H1 (cell line): ENCODE results near the gene SEMA3B. TPM values are rescaled to one million over a fixed set of nuclear protein-coding genes. Genes with fewer than 3 reads are reported as not detected.

Experiments
- CTCF ChIA-PET: fragments of 300-600 bp; sonication (Branson Sonifier 250); formaldehyde crosslinking; loops from one replicate; lab custom pipeline; 2021; ENCODE audit not compliant: partially characterized antibody; lab: Charles Lee
- POLR2A ChIA-PET: fragments of 300-600 bp; sonication (Branson Sonifier 250); formaldehyde crosslinking; loops from one replicate; lab custom pipeline; 2021; ENCODE audit warnings: inconsistent platforms; ENCODE audit not compliant: partially characterized antibody; lab: Charles Lee
- DNase-seq, 2 experiments: peaks; one replicate each; pipeline versions ENCODE4 v3.0.0 to v3.0.0-alpha.2; 2010 to 2022; ENCODE audit warnings: low spot score in 2 of 2, low read depth in 1 of 2, mixed read lengths in 1 of 2
- FAIRE-seq: peaks from 2 replicates; lab custom pipeline; 2011; peaks lifted over from hg19 to GRCh38; lab: Jason Lieb, UNC
- H2AFZ ChIP-seq: 2 replicates; pipeline ENCODE4 v1.8.1; 2012; ENCODE audit warnings: low read length, inconsistent platforms
- H2AK5ac ChIP-seq: 2 replicates; pipeline ENCODE4 v1.6.1; 2013; ENCODE audit warnings: low read depth, low read length
- H2BK120ac ChIP-seq: replicated peaks from 2 replicates; pipeline ENCODE3; 2013; ENCODE audit warnings: low read depth, low read length, inconsistent platforms
- H2BK12ac ChIP-seq: 2 replicates; pipeline ENCODE4 v1.6.1; 2013; ENCODE audit warnings: low read depth, low read length
- H2BK15ac ChIP-seq: 2 replicates; pipeline ENCODE4 v1.6.1; 2013; ENCODE audit warnings: low read length
- H2BK20ac ChIP-seq: 2 replicates; pipeline ENCODE4 v1.6.1; 2013; ENCODE audit warnings: low read length
- H2BK5ac ChIP-seq: 2 replicates; pipeline ENCODE4 v1.6.1; 2013; ENCODE audit warnings: low read depth, low read length
- H3K14ac ChIP-seq: 2 replicates; pipeline ENCODE4 v1.6.1; 2013; ENCODE audit warnings: inconsistent platforms; ENCODE audit not compliant: insufficient read length
- H3K18ac ChIP-seq: 2 replicates; pipeline ENCODE4 v1.6.1; 2013; ENCODE audit warnings: low read length; ENCODE audit errors: extremely low read depth
- H3K23ac ChIP-seq: 2 replicates; pipeline ENCODE4 v1.6.1; 2013; ENCODE audit warnings: inconsistent platforms; ENCODE audit not compliant: insufficient read length
- H3K23me2 ChIP-seq: 2 replicates; pipeline ENCODE4 v1.6.1; 2013; ENCODE audit warnings: low read depth, low read length
- H3K27ac ChIP-seq: 2 replicates; pipeline ENCODE4 v1.6.1; 2011; ENCODE audit warnings: low read depth, low read length, inconsistent platforms
- H3K27me3 ChIP-seq, 4 experiments: replicated peaks in 1 of 4; 1 replicate in 1 of 4; 2 replicates in 3 of 4; pipeline versions ENCODE4 v1.6.1 to v1.8.1; 2011 to 2013; ENCODE audit warnings: low read length in 3 of 4, mild to moderate bottlenecking in 3 of 4, inconsistent platforms in 2 of 4, mixed read lengths in 2 of 4, moderate library complexity in 1 of 4; ENCODE audit not compliant: control insufficient read depth in 3 of 4, insufficient read depth in 3 of 4; ENCODE audit errors: extremely low read depth in 1 of 4
- H3K36me3 ChIP-seq, 4 experiments: 2 replicates each; pipeline versions ENCODE4 v1.6.1 to v1.8.1; 2011 to 2013; ENCODE audit warnings: mild to moderate bottlenecking in 4 of 4, low read length in 3 of 4, moderate library complexity in 2 of 4, control low read depth in 1 of 4, inconsistent platforms in 1 of 4; ENCODE audit not compliant: insufficient read depth in 4 of 4, control insufficient read depth in 2 of 4
- H3K4ac ChIP-seq: replicated peaks from 2 replicates; pipeline ENCODE3; 2013; ENCODE audit warnings: low read length, low read depth, mixed read lengths, inconsistent platforms; ENCODE audit not compliant: insufficient read length
- H3K4me1 ChIP-seq, 4 experiments: replicated peaks in 1 of 4; 1 replicate in 1 of 4; 2 replicates in 3 of 4; pipeline versions ENCODE4 v1.6.1 to v1.8.1; 2011 to 2013; ENCODE audit warnings: low read length in 3 of 4, inconsistent platforms in 2 of 4, mixed read lengths in 1 of 4; ENCODE audit not compliant: insufficient read depth in 4 of 4, control insufficient read depth in 3 of 4
- H3K4me2 ChIP-seq, 2 experiments: 2 replicates each; pipeline versions ENCODE4 v1.6.1 to v1.8.1; 2011 to 2013; ENCODE audit warnings: low read depth in 2 of 2, low read length in 2 of 2, control low read depth in 1 of 2, inconsistent platforms in 1 of 2, mild to moderate bottlenecking in 1 of 2; ENCODE audit not compliant: insufficient read depth in 1 of 2
- H3K4me3 ChIP-seq, 4 experiments: fragments of 200-600, 300-600 bp in 1 of 4; sonication (generic), shearing (Covaris generic), sonication (Bioruptor Twin) in 1 of 4; 2 replicates each; pipeline versions ENCODE4 v1.5.1 to v1.8.1; 2011 to 2016; ENCODE audit warnings: low read length in 4 of 4, low read depth in 3 of 4, control low read depth in 2 of 4, inconsistent platforms in 2 of 4, mild to moderate bottlenecking in 2 of 4, mixed read lengths in 1 of 4, moderate library complexity in 1 of 4; ENCODE audit not compliant: insufficient read depth in 2 of 4; ENCODE audit errors: extremely low read depth in 1 of 4
- H3K56ac ChIP-seq: replicated peaks from 2 replicates; pipeline ENCODE3; 2013; ENCODE audit warnings: low read depth, mild to moderate bottlenecking, mixed read lengths, low read length, inconsistent platforms; ENCODE audit not compliant: insufficient read length
- H3K79me1 ChIP-seq: 2 replicates; pipeline ENCODE4 v1.6.1; 2013; ENCODE audit warnings: low read depth, low read length, control low read depth
- H3K79me2 ChIP-seq, 2 experiments: 2 replicates each; pipeline versions ENCODE4 v1.6.1 to v1.8.1; 2012 to 2013; ENCODE audit warnings: low read length in 2 of 2, mild to moderate bottlenecking in 2 of 2, inconsistent platforms in 1 of 2; ENCODE audit not compliant: insufficient read depth in 2 of 2, control insufficient read depth in 1 of 2
- H3K9ac ChIP-seq, 4 experiments: replicated peaks in 1 of 4; 1 replicate in 1 of 4; 2 replicates in 3 of 4; pipeline versions ENCODE4 v1.6.1 to v1.8.1; 2011 to 2013; ENCODE audit warnings: low read depth in 3 of 4, low read length in 3 of 4, control low read depth in 2 of 4, mild to moderate bottlenecking in 2 of 4, moderate library complexity in 2 of 4, inconsistent platforms in 1 of 4; ENCODE audit errors: extremely low read depth in 1 of 4
- H3K9me3 ChIP-seq, 2 experiments: 2 replicates each; pipeline versions ENCODE4 v1.6.1 to v1.8.1; 2012 to 2013; ENCODE audit warnings: mild to moderate bottlenecking in 2 of 2, moderate library complexity in 2 of 2, control low read depth in 1 of 2, inconsistent platforms in 1 of 2, low read depth in 1 of 2, low read length in 1 of 2, mixed read lengths in 1 of 2; ENCODE audit not compliant: insufficient read depth in 2 of 2
- H4K20me1 ChIP-seq, 2 experiments: replicated peaks in 1 of 2; 2 replicates each; pipeline versions ENCODE3 to v1.8.1; 2011 to 2013; ENCODE audit warnings: inconsistent platforms in 2 of 2, low read length in 2 of 2, mild to moderate bottlenecking in 1 of 2; ENCODE audit not compliant: insufficient read depth in 2 of 2, control insufficient read depth in 1 of 2
- H4K5ac ChIP-seq: 2 replicates; pipeline ENCODE4 v1.6.1; 2013; ENCODE audit warnings: low read length, low read depth, mixed read lengths, inconsistent platforms; ENCODE audit not compliant: insufficient read length
- H4K8ac ChIP-seq: 2 replicates; pipeline ENCODE4 v1.8.0; 2013; ENCODE audit warnings: mild to moderate bottlenecking, moderate library complexity, low read length, inconsistent platforms; ENCODE audit not compliant: insufficient read depth; ENCODE audit errors: extremely low read depth
- H4K91ac ChIP-seq: replicated peaks from 2 replicates; pipeline ENCODE3; 2013; ENCODE audit warnings: low read length, mixed read lengths, inconsistent platforms; ENCODE audit not compliant: insufficient read length
- BRCA1 ChIP-seq: IDR thresholded peaks from 2 replicates; pipeline ENCODE4 v1.6.1; 2012; ENCODE audit warnings: low read depth, low read length, improper control_type of control experiment
- CBX8 ChIP-seq: fragments of 300-800, 300-1000 bp; sonication (generic); IDR thresholded peaks from 2 replicates; pipeline ENCODE4 v1.7.1; 2016; ENCODE audit warnings: low read depth, low read length, borderline replicate concordance
- CHD2 ChIP-seq: IDR thresholded peaks from 2 replicates; pipeline ENCODE4 v1.6.1; 2012; ENCODE audit warnings: low read length, improper control_type of control experiment
- EZH2 ChIP-seq: fragments of 200-600 bp; sonication (generic); IDR thresholded peaks from 2 replicates; pipeline ENCODE4 v1.7.1; 2012; ENCODE audit warnings: low read depth, mild to moderate bottlenecking, moderate library complexity, low read length, inconsistent platforms; ENCODE audit not compliant: severe bottlenecking
- HDAC2 ChIP-seq, 2 experiments: fragments of 300-600 bp in 1 of 2; sonication (generic) in 1 of 2; IDR thresholded peaks; 2 replicates each; pipeline ENCODE4 v1.6.1; 2011 to 2012; ENCODE audit warnings: low read depth in 2 of 2, low read length in 2 of 2, mild to moderate bottlenecking in 2 of 2, moderate library complexity in 2 of 2, borderline replicate concordance in 1 of 2, inconsistent platforms in 1 of 2
- JUND ChIP-seq: IDR thresholded peaks from 2 replicates; pipeline ENCODE4 v1.6.1; 2011; ENCODE audit warnings: mild to moderate bottlenecking, improper control_type of control experiment, low read length
- MAFK ChIP-seq: IDR thresholded peaks from 2 replicates; pipeline ENCODE4 v1.6.1; 2012; ENCODE audit warnings: low read depth, mild to moderate bottlenecking, improper control_type of control experiment, low read length
- NRF1 ChIP-seq: IDR thresholded peaks from 2 replicates; pipeline ENCODE4 v1.6.1; 2011; ENCODE audit warnings: mild to moderate bottlenecking, low read depth, low read length, improper control_type of control experiment
- PHF8 ChIP-seq: fragments of 200-600 bp; sonication (generic); conservative IDR thresholded peaks from 2 replicates; pipeline ENCODE4 v1.7.1; 2012; ENCODE audit warnings: low read depth, mild to moderate bottlenecking, inconsistent platforms, low read length, moderate library complexity
- POLR2A ChIP-seq, 2 experiments: IDR thresholded peaks; 1 replicate in 1 of 2; 2 replicates in 1 of 2; pipeline ENCODE4 v1.6.1; 2011; ENCODE audit warnings: low read depth in 2 of 2, low read length in 2 of 2, mild to moderate bottlenecking in 2 of 2; ENCODE audit errors: control extremely low read depth in 1 of 2
- SIN3A ChIP-seq, 2 experiments: IDR thresholded peaks in 1 of 2; conservative IDR thresholded peaks in 1 of 2; 2 replicates each; pipeline ENCODE4 v1.6.1; 2011 to 2012; ENCODE audit warnings: low read length in 2 of 2, improper control_type of control experiment in 1 of 2, low read depth in 1 of 2, mild to moderate bottlenecking in 1 of 2
- SIRT6 ChIP-seq: IDR thresholded peaks from one replicate; pipeline ENCODE4 v1.7.1; 2012; ENCODE audit warnings: low read length, inconsistent platforms
- SP2 ChIP-seq: IDR thresholded peaks from 2 replicates; pipeline ENCODE4 v1.6.1; 2012; ENCODE audit warnings: mild to moderate bottlenecking, low read length, inconsistent platforms
- TEAD4 ChIP-seq: IDR thresholded peaks from 2 replicates; pipeline ENCODE4 v1.6.1; 2012; ENCODE audit warnings: low read depth, low read length, inconsistent platforms, mixed read lengths
- WGBS, 2 experiments: shearing (Covaris generic) in 1 of 2; methylation state at CpG; one replicate each; pipeline versions ENCODE4 v1.1.6 to v1.1.7; 2013 to 2015; ENCODE audit warnings: low lambda C conversion rate in 2 of 2, mixed read lengths in 2 of 2, inconsistent platforms in 1 of 2, low coverage in 1 of 2, missing lambda C conversion rate in 1 of 2; ENCODE audit not compliant: insufficient replicate concordance in 2 of 2, insufficient coverage in 1 of 2, insufficient read length in 1 of 2; ENCODE audit errors: extremely low coverage in 1 of 2, missing lambda C conversion rate in 1 of 2; 5-methylcytosine and 5-hydroxymethylcytosine counted together
- polyA plus RNA-seq, 7 experiments: library from polyadenylated mRNA; depleted of rRNA in 3 of 7; stranded (reverse) in 5 of 7; unstranded in 2 of 7; fragments of >200 nt in 5 of 7; fragments of 200-250 nt in 2 of 7; gene quantifications; 1 replicate in 5 of 7; 2 replicates in 1 of 7; 4 replicates in 1 of 7; pipeline versions ENCODE4 v1.2.1 to v1.2.3, GENCODE V29; 2011 to 2013; ENCODE audit warnings: missing spikeins in 2 of 7, mixed read lengths in 2 of 7
- total RNA-seq: library from RNA; stranded (reverse); fragmentation: NEBNext Ultra II Directional; extraction: Animal tissue kit (Norgen Biotek cat#: 25700); gene quantifications from 2 replicates; pipeline ENCODE4 v1.2.1, GENCODE V29; 2021

The SEMA3B gene
- total and polyA plus RNA-seq, 2 of the 8 experiments (the other 6 are each of a cell fraction or from before 2014, with no cell fraction given): 3.0 to 4.7 TPM

DNA sequence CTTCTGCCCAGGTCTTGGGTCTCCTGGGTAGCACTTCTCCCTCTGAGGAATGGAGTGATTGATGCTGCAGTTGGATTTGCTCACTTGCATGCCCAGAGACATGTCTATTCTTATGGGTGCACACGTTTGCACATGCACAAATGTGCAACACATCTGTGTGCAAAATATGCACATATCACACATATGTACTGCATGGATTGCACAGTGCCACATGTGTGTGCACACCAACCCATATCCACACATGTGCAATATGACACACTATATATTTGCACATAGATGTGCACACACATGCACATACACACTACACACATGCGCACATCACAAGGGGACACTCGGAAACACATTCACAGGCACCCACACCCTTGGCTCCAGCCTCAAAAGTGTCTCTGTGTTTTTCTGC, 671 bp upstream of the SEMA3B start:
- ChIA-PET CTCF (interaction anchor here (0.6 to 53.5 kb wide), 8 partner anchors 10 to 124 kb away, joined by 3 to 2149 read pairs (median 72); partner anchors contain the start of genes GNAI2, GNAT1, LSMEM2 and SLC38A3), POLR2A (interaction anchor here (0.6 to 2.1 kb wide), 8 partner anchors 9 to 299 kb away, joined by 3 to 11 read pairs (median 4); partner anchors contain the start of genes IFRD2 and LSMEM2)
- H3K4me1 ChIP-seq: peaks cover 0 to 51% (median 37%) of the 10 kb centered on the region in 4 experiments; a peak in 6 of 7 replicates
- TF ChIP-seq SP2 (no peak), NRF1 (no peak), BRCA1 (no peak), CHD2 (no peak), MAFK (no peak), SIRT6 (no peak), SIN3A (conservative IDR thresholded peaks at IDR 0.05 in 1 of 2, IDR thresholded peaks at IDR 0.05 in 1 of 2; ENCODE audit: low read depth in 1 of 2, low read length in 2 of 2) (no peak), POLR2A (IDR thresholded peaks at IDR 0.05; ENCODE audit: control extremely low read depth in 1 of 2, low read depth in 2 of 2, low read length in 2 of 2) (no peak), JUND (no peak), EZH2 (no peak), PHF8 (no peak), TEAD4 (no peak), HDAC2 (IDR thresholded peaks at IDR 0.05; ENCODE audit: borderline replicate concordance in 1 of 2, low read depth in 2 of 2, low read length in 2 of 2) (no peak), CBX8 (no peak)

More for the DNA sequence above, 671 bp upstream of the SEMA3B start:
- no peak overlapping the region for H2BK20ac ChIP-seq
- no peak overlapping the region for H2BK120ac ChIP-seq
- H3K27ac ChIP-seq: no peak overlapping the region
- no peak overlapping the region for H4K8ac ChIP-seq
- DNase-seq: no peak
- H3K9me3 ChIP-seq: no peaks in the 10 kb centered on the region
- H3K79me1 ChIP-seq: no peaks in the 10 kb centered on the region
- FAIRE-seq: no peak
- no peak overlapping the region for H4K91ac ChIP-seq
- peaks cover 0 to 1% of the 10 kb centered on the region in 2 experiments for H4K20me1 ChIP-seq
- no peak overlapping the region for H3K23ac ChIP-seq
- peaks cover 1 to 8% (median 3%) of the 10 kb centered on the region in 4 experiments for H3K27me3 ChIP-seq
- H3K18ac ChIP-seq: no peak overlapping the region
- peak overlapping the region; percentile 5; the same call in 1 of the 2 replicates for H2BK15ac ChIP-seq
- no peak overlapping the region for H2AFZ ChIP-seq
- H3K56ac ChIP-seq: no peak overlapping the region
- 0 out of 2 replicates have a peak overlapping the region, but pooled peaks have one; percentile 11 for H2AK5ac ChIP-seq
- 89% methylated on average over 3 of the region's 3 CpGs; no CpG with 5 or more reads in 1 of the 2 experiments for WGBS, 2 experiments
- H4K5ac ChIP-seq: no peak overlapping the region
- no peak overlapping the region for H3K4ac ChIP-seq
- peak overlapping the region in 1 of 2 experiments; percentile 28; a peak in 1 of 4 replicates for H3K4me2 ChIP-seq
- peaks cover 4% of the 10 kb centered on the region; the same call in 1 of the 2 replicates for H3K23me2 ChIP-seq
- no peak overlapping the region for H3K14ac ChIP-seq
- no peak overlapping the region for H3K4me3 ChIP-seq
- no peaks in the 10 kb centered on the region for H3K79me2 ChIP-seq
- H2BK12ac ChIP-seq: peak overlapping the region; percentile 97; the same call in 1 of the 2 replicates
- no peak overlapping the region for H2BK5ac ChIP-seq
- H3K9ac ChIP-seq: no peak overlapping the region
- no peaks in the 10 kb centered on the region for H3K36me3 ChIP-seq
